HFFc6 (cell line): ENCODE measurements around the gene TRDN. TPM values are rescaled to one million over a fixed set of nuclear protein-coding genes. Genes with fewer than 3 reads are reported as not detected.

Source experiments
- DNase-seq: peaks from one replicate; pipeline ENCODE4 v3.0.0-alpha.2; 2018
- H3K27ac Mint-ChIP-seq: 2 replicates; pipeline ENCODE4 v1.8.0; 2020; ENCODE audit warnings: mild to moderate bottlenecking, mixed read lengths
- H3K27me3 Mint-ChIP-seq: 2 replicates; pipeline ENCODE4 v1.8.0; 2021; ENCODE audit warnings: mild to moderate bottlenecking, moderate library complexity, mixed read lengths; ENCODE audit not compliant: insufficient read depth
- H3K36me3 Mint-ChIP-seq: 2 replicates; pipeline ENCODE4 v1.8.0; 2021; ENCODE audit warnings: low read depth, mixed read lengths
- H3K4me1 Mint-ChIP-seq: 2 replicates; pipeline ENCODE4 v1.8.0; 2020; ENCODE audit warnings: low read depth, mixed read lengths
- H3K4me3 Mint-ChIP-seq: 2 replicates; pipeline ENCODE4 v1.8.0; 2020; ENCODE audit warnings: mild to moderate bottlenecking, moderate library complexity, mixed read lengths
- H3K9me3 Mint-ChIP-seq: 2 replicates; pipeline ENCODE4 v1.8.0; 2020; ENCODE audit warnings: mild to moderate bottlenecking, mixed read lengths
- total RNA-seq, 6 experiments: library from RNA; stranded (reverse); fragmentation: NEBNext Ultra II Directional; extraction: Animal tissue kit (Norgen Biotek cat#: 25700); gene quantifications; 2 replicates in 1 of 6; 3 replicates in 5 of 6; pipeline ENCODE4 v1.2.3, GENCODE V29; 2021
- TF ChIP-seq, protein P1 (sequence below): fragments of 200-600 bp; sonication (generic); IDR thresholded peaks from 2 replicates; pipeline ENCODE4 v1.5.0; 2021; ENCODE audit warnings: antibody characterized with exemption, mild to moderate bottlenecking

The TRDN gene
- total RNA-seq, 6 experiments from 2014 or later = not detected

DNA sequence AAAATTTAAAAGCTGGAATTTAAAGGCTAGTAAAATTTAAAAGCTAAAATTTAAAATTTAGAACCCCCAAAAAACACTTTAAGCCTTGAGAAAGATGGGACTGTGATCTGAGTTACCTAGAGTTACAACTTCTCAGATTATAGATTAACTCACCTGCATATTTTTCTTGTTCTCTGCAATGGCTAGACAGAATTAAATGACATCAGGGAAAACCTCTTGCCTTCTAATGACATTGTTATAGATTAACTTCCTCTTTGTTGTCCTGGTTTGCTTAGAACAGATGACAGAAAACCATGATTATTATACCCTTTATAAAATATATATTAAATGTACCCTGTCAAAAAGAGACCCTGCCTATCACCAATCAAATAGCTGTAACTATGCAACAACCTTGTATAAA lies 56.4 kb downstream of the TRDN start:
- Mint-ChIP-seq H3K27ac (no peak overlapping the region), H3K4me1 (no peaks in the 10 kb centered on the region), H3K27me3 (no peaks in the 10 kb centered on the region), H3K36me3 (peaks cover 17% of the 10 kb centered on the region; the same call in 1 of the 2 replicates), H3K4me3 (no peak overlapping the region), H3K9me3 (peaks cover 62% of the 10 kb centered on the region)
- TF ChIP-seq, protein P1, sequence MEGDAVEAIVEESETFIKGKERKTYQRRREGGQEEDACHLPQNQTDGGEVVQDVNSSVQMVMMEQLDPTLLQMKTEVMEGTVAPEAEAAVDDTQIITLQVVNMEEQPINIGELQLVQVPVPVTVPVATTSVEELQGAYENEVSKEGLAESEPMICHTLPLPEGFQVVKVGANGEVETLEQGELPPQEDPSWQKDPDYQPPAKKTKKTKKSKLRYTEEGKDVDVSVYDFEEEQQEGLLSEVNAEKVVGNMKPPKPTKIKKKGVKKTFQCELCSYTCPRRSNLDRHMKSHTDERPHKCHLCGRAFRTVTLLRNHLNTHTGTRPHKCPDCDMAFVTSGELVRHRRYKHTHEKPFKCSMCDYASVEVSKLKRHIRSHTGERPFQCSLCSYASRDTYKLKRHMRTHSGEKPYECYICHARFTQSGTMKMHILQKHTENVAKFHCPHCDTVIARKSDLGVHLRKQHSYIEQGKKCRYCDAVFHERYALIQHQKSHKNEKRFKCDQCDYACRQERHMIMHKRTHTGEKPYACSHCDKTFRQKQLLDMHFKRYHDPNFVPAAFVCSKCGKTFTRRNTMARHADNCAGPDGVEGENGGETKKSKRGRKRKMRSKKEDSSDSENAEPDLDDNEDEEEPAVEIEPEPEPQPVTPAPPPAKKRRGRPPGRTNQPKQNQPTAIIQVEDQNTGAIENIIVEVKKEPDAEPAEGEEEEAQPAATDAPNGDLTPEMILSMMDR = no peak
- DNase-seq = no peak

DNA sequence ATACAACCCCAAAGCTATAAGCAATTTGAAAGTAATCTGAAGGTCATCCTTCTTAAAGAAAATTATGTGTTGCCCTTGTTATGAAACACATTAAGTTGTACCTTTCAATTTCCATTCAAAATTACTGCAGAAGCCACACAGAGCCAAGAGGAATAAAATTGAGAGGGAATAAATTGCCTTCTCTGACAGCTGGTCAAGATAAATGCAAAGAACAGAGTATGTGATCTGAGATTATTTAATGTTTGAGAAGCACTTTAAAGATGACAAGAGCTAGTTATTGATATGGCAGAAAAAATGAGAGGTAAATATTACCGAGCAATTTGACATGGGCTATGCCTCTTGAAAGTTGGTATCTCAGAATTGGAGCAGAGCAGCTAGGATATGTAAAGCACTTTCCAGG lies 61.6 kb downstream of the TRDN start:
- Mint-ChIP-seq H3K4me1 (no peaks in the 10 kb centered on the region), H3K9me3 (peaks cover 41% of the 10 kb centered on the region), H3K36me3 (peaks cover 5% of the 10 kb centered on the region; the same call in 1 of the 2 replicates), H3K27ac (no peak overlapping the region), H3K27me3 (no peaks in the 10 kb centered on the region), H3K4me3 (no peak overlapping the region)
- DNase-seq = no peak
- TF ChIP-seq, protein P1 = no peak

DNA sequence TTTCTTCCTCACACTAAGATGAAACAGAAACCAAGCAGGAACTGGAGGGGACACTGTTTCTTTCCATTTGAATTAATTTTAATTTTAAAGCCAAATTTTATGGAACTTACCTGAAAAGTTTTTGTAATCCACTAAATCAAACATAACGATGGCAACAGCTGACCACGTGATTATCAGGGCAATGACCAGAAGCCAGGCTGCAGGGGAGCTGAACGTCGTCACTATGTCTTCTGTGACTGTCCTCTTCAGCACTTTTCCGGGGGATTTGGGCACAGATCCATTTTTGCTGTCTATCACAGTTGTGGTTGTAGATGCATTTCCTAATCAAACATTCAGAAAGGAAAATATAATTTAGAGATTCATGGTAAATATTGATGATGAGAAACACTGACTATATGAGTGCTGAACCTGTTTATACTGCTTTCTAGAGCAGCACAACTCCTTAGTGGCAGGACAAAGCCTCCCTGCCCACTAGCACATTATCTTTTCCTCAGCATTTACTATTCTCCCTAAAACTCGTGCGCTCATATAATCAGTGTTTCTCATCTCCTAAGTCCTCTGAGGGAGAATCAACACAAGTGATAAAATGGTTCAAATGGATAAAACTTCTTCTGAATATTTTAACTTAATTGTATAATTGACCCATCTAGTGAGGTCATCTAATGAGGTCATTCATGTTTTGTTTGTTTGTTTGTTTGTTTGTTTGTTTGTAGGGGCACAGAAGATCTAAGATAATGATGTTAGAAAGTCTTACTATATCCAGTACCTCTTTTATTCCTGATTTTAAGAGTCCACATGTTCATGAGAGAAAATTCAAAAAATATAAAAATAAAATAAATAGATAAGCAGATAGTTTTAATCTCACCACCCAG lies 65.7 kb downstream of the TRDN start:
- no peaks in the 10 kb centered on the region for H3K4me1 Mint-ChIP-seq

DNA sequence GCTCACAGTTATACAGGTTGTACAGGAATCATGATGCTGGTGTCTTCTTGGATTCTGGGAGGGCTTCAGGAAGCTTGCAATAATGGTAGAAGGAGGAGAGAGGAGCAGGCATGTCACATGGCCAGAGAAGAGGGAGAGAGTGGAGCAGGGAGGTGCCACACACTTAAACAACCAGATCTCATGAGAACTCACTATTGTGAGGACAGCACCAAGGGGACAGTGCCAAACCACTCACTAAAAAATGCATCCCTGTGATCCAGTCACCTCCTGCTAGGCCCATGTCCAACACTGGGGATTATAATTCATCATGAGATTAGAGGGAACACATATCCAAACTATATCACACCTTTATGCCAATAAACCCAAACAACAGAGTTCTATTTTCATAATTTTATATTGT lies 67.2 kb downstream of the TRDN start:
- Mint-ChIP-seq H3K27me3 (no peaks in the 10 kb centered on the region; the same call in 1 of the 2 replicates), H3K27ac (no peak overlapping the region), H3K36me3 (no peaks in the 10 kb centered on the region), H3K9me3 (peaks cover 39% of the 10 kb centered on the region), H3K4me1 (no peaks in the 10 kb centered on the region), H3K4me3 (no peak overlapping the region)
- TF ChIP-seq, protein P1 = no peak
- DNase-seq = no peak

More for the DNA sequence above, 65.7 kb downstream of the TRDN start:
- TF ChIP-seq, protein P1 = no peak
- Mint-ChIP-seq H3K36me3 (no peaks in the 10 kb centered on the region), H3K4me3 (no peak overlapping the region), H3K27ac (no peak overlapping the region), H3K27me3 (no peaks in the 10 kb centered on the region), H3K9me3 (peaks cover 30% of the 10 kb centered on the region)
- DNase-seq = no peak

DNA sequence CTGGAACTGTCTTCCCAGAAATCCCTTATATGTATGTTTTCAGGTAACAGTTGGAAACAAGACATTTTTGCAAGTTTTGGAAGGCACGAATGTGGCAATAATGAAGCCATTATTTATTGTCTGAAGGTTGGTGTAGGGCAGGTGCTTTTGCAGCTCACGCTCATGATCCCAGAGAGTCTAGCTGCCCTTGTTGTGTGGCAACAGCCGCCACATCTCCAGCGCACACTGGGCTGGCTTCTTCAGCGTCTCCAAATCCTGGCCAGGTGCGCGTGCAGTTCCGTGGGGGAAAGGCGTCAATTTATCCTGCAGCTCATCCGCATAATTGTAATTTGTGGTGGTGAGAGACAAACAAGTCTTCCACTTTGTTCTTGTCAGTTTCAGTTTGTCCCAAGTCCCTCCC lies 71.2 kb downstream of the TRDN start:
- Mint-ChIP-seq H3K27ac (no peak overlapping the region), H3K27me3 (no peaks in the 10 kb centered on the region; the same call in 1 of the 2 replicates), H3K4me3 (no peak overlapping the region), H3K4me1 (no peaks in the 10 kb centered on the region), H3K36me3 (no peaks in the 10 kb centered on the region), H3K9me3 (peaks cover 51% of the 10 kb centered on the region)
- DNase-seq = no peak
- TF ChIP-seq, protein P1 = no peak
